ENCODE measurements around the gene TNFAIP6. TPM values are rescaled to one million over a fixed set of nuclear protein-coding genes. Genes with fewer than 3 reads are reported as not detected.

The TNFAIP6 gene
- total RNA-seq, 1 experiment from 2014 or later, result 1.7 TPM

GRCh38 chr2:151401149-151401548 lies 43.8 kb downstream of the TNFAIP6 start:
- H3K4me1 Mint-ChIP-seq (ENCODE audit: low read depth, unreplicated experiment), result no peaks in the 10 kb centered on the region
- intact Hi-C loops (cut with micrococcal nuclease; ENCODE audit: unreplicated experiment), result loop anchor here (10.0 kb wide), 1 partner anchor 66 kb away; no protein-coding TSS in a partner anchor
- CTCF ChIA-PET, result no interaction called here
- no peaks in the 10 kb centered on the region for H3K27me3 Mint-ChIP-seq (ENCODE audit: unreplicated experiment)
- no peaks in the 10 kb centered on the region for H3K9me3 Mint-ChIP-seq (ENCODE audit: low read depth, unreplicated experiment)
- H3K36me3 Mint-ChIP-seq (ENCODE audit: insufficient read depth, unreplicated experiment), result no peaks in the 10 kb centered on the region
- no TSS peak for BruUV-seq (replicated peaks)
- DNase-seq, result no peak
- H3K4me3 Mint-ChIP-seq (ENCODE audit: low read depth, unreplicated experiment), result no peak overlapping the region
- no peak for TF ChIP-seq CTCF (IDR thresholded peaks at IDR 0.05; ENCODE audit: unreplicated experiment)
- H3K27ac Mint-ChIP-seq (ENCODE audit: unreplicated experiment), result no peak overlapping the region

- no peak for DNase-seq
- H3K36me3 Mint-ChIP-seq (ENCODE audit: insufficient read depth, unreplicated experiment), result no peaks in the 10 kb centered on the region
- H3K27ac Mint-ChIP-seq (ENCODE audit: unreplicated experiment), result no peak overlapping the region
- no peak overlapping the region for H3K4me3 Mint-ChIP-seq (ENCODE audit: low read depth, unreplicated experiment)
- no TSS peak for BruUV-seq (replicated peaks)
- no peaks in the 10 kb centered on the region for H3K9me3 Mint-ChIP-seq (ENCODE audit: low read depth, unreplicated experiment)
- H3K27me3 Mint-ChIP-seq (ENCODE audit: unreplicated experiment), result no peaks in the 10 kb centered on the region
- CTCF ChIA-PET, result no interaction called here
- H3K4me1 Mint-ChIP-seq (ENCODE audit: low read depth, unreplicated experiment), result no peaks in the 10 kb centered on the region
- TF ChIP-seq CTCF (IDR thresholded peaks at IDR 0.05; ENCODE audit: unreplicated experiment), result no peak
- intact Hi-C loops (cut with micrococcal nuclease; ENCODE audit: unreplicated experiment), result loop anchor here (10.0 kb wide), 1 partner anchor 69 kb away; no protein-coding TSS in a partner anchor
Measured at GRCh38 chr2:151403914-151404313, 46.5 kb downstream of the TNFAIP6 start.

- H3K36me3 Mint-ChIP-seq (ENCODE audit: insufficient read depth, unreplicated experiment), result peaks cover 11% of the 10 kb centered on the region
- H3K4me1 Mint-ChIP-seq (ENCODE audit: low read depth, unreplicated experiment), result peaks cover 5% of the 10 kb centered on the region
- H3K4me3 Mint-ChIP-seq (ENCODE audit: low read depth, unreplicated experiment), result no peak overlapping the region
- CTCF ChIA-PET, result no interaction called here
- no peak for DNase-seq
- TF ChIP-seq CTCF (IDR thresholded peaks at IDR 0.05; ENCODE audit: unreplicated experiment), result no peak
- H3K9me3 Mint-ChIP-seq (ENCODE audit: low read depth, unreplicated experiment), result no peaks in the 10 kb centered on the region
- H3K27me3 Mint-ChIP-seq (ENCODE audit: unreplicated experiment), result no peaks in the 10 kb centered on the region
- intact Hi-C loops (cut with micrococcal nuclease; ENCODE audit: unreplicated experiment), result loop anchor here (5.0 to 10.0 kb wide), 2 partner anchors 33 to 71 kb away; no protein-coding TSS in a partner anchor
- no peak overlapping the region for H3K27ac Mint-ChIP-seq (ENCODE audit: unreplicated experiment)
- BruUV-seq (replicated peaks), result no TSS peak
Measured at GRCh38 chr2:151405376-151405775, 48.0 kb downstream of the TNFAIP6 start.

DNA sequence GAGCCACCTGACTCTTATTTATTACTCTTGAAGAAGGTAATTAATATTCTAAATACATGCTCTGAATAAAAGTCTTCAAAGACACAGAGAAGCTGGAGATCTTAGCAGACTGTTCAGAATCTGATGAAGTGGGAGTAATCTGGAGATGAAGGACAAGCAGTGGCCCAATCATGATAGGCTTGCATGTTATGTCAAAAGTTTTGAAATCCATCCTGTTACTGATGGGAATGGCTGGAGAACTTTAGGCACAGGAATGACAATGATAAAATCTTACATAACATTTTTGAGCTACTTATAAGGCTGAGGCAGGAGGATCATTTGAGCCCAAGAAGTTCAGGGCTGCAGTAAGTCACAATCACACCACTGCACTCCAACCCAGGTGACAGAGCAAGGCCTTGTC lies 49.9 kb downstream of the TNFAIP6 start:
- CTCF ChIA-PET, result no interaction called here
- Mint-ChIP-seq H3K4me1 (ENCODE audit: low read depth, unreplicated experiment) (peaks cover 13% of the 10 kb centered on the region), H3K36me3 (ENCODE audit: insufficient read depth, unreplicated experiment) (peaks cover 27% of the 10 kb centered on the region), H3K4me3 (ENCODE audit: low read depth, unreplicated experiment) (no peak overlapping the region), H3K27me3 (ENCODE audit: unreplicated experiment) (no peaks in the 10 kb centered on the region), H3K9me3 (ENCODE audit: low read depth, unreplicated experiment) (no peaks in the 10 kb centered on the region), H3K27ac (ENCODE audit: unreplicated experiment) (no peak overlapping the region)
- intact Hi-C loops (cut with micrococcal nuclease; ENCODE audit: unreplicated experiment), result loop anchor here (5.0 to 10.0 kb wide), 2 partner anchors 35 to 72 kb away; no protein-coding TSS in a partner anchor
- no TSS peak for BruUV-seq (replicated peaks)
- TF ChIP-seq CTCF (IDR thresholded peaks at IDR 0.05; ENCODE audit: unreplicated experiment), result no peak
- no peak for DNase-seq

All from Calu3 (cell line).